ENCODE results near the gene MLLT3.

- TF ChIP-seq, protein P1, sequence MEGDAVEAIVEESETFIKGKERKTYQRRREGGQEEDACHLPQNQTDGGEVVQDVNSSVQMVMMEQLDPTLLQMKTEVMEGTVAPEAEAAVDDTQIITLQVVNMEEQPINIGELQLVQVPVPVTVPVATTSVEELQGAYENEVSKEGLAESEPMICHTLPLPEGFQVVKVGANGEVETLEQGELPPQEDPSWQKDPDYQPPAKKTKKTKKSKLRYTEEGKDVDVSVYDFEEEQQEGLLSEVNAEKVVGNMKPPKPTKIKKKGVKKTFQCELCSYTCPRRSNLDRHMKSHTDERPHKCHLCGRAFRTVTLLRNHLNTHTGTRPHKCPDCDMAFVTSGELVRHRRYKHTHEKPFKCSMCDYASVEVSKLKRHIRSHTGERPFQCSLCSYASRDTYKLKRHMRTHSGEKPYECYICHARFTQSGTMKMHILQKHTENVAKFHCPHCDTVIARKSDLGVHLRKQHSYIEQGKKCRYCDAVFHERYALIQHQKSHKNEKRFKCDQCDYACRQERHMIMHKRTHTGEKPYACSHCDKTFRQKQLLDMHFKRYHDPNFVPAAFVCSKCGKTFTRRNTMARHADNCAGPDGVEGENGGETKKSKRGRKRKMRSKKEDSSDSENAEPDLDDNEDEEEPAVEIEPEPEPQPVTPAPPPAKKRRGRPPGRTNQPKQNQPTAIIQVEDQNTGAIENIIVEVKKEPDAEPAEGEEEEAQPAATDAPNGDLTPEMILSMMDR (IDR thresholded peaks at IDR 0.05; ENCODE audit: extremely low read depth in 1 of 2, insufficient read depth in 1 of 2, low read depth in 1 of 2, low read length in 2 of 2) = no peak
- TF ChIP-seq GATA2 (IDR thresholded peaks at IDR 0.05; ENCODE audit: insufficient read depth, insufficient read length, low read depth, low read length) = no peak
- no peak for TF ChIP-seq POLR2A (IDR thresholded peaks at IDR 0.05; ENCODE audit: low read depth, low read length)
- TF ChIP-seq EZH2 (IDR thresholded peaks at IDR 0.05; ENCODE audit: borderline replicate concordance, low read depth, low read length, severe bottlenecking) = no peak
- TF ChIP-seq POLR2AphosphoS5 (IDR thresholded peaks at IDR 0.05; ENCODE audit: insufficient read depth, low read depth, low read length) = no peak
- no peak for TF ChIP-seq MAX (IDR thresholded peaks at IDR 0.05; ENCODE audit: insufficient read depth, insufficient read length)
- TF ChIP-seq FOS (IDR thresholded peaks at IDR 0.05; ENCODE audit: borderline replicate concordance, insufficient read depth, low read length) = no peak
- TF ChIP-seq MYC (IDR thresholded peaks at IDR 0.05; ENCODE audit: low read depth, low read length) = no peak
Observed at GRCh38 chr9:20494035-20494434, 128.3 kb downstream of the MLLT3 start.

Measured in endothelial cell of umbilical vein (primary cell).